ENCODE results near the gene CHRNA4.
"Not testable (repeated sequence)": the region's sequence is repeated elsewhere in the genome, so short reads cannot be mapped to it uniquely, and the experiment has no call there.

The CHRNA4 gene

GRCh38 chr20:63347950-63348827 lies 13.0 kb downstream of the CHRNA4 start:
- no peak for DNase-seq

GRCh38 chr20:63347081-63347741 lies 13.9 kb downstream of the CHRNA4 start:
- DNase-seq: no peak

- DNase-seq: no peak
Observed at GRCh38 chr20:63346131-63347080, 14.7 kb downstream of the CHRNA4 start.

- DNase-seq: no peak
Observed at GRCh38 chr20:63345328-63346100, 15.6 kb downstream of the CHRNA4 start.

- no peak for DNase-seq
Observed at GRCh38 chr20:63344616-63345327, 16.4 kb downstream of the CHRNA4 start.

GRCh38 chr20:63343460-63344445 lies 17.4 kb downstream of the CHRNA4 start:
- DNase-seq: no peak

- DNase-seq: no peak
Observed at GRCh38 chr20:63342561-63343459, 18.3 kb downstream of the CHRNA4 start.

- not testable (repeated sequence) for DNase-seq
Observed at GRCh38 chr20:63340158-63340688, 20.9 kb downstream of the CHRNA4 start.

- DNase-seq: not testable (repeated sequence)
Observed at GRCh38 chr20:63339154-63340094, 21.7 kb downstream of the CHRNA4 start.

- no peak for DNase-seq
Observed at GRCh38 chr20:63337786-63338420, 23.2 kb downstream of the CHRNA4 start.

GRCh38 chr20:63336232-63336752 lies 24.9 kb downstream of the CHRNA4 start:
- no peak for DNase-seq

- no peak for DNase-seq
Observed at GRCh38 chr20:63335711-63336110, 25.4 kb downstream of the CHRNA4 start.

GRCh38 chr20:63335060-63335459 lies 26.1 kb downstream of the CHRNA4 start:
- DNase-seq: not testable (repeated sequence)

GRCh38 chr20:63334356-63334755 lies 26.8 kb downstream of the CHRNA4 start:
- no peak for DNase-seq

GRCh38 chr20:63333241-63333836 lies 27.8 kb downstream of the CHRNA4 start:
- no peak for DNase-seq

GRCh38 chr20:63332488-63333240 lies 28.5 kb downstream of the CHRNA4 start:
- no peak for DNase-seq

Measured in left hindlimb (tissue), 1 donor.